C4-2B (cell line): ENCODE measurements around the gene MVK.

Experiments used
- ZFX ChIP-seq: fragments of 450-650 bp; IDR thresholded peaks from 2 replicates; pipeline ENCODE4 v1.6.1; 2017
- TF ChIP-seq, protein P1 (sequence below): fragments of 450-650 bp; conservative IDR thresholded peaks from 2 replicates; pipeline ENCODE4 v1.5.1; 2017; ENCODE audit warnings: mild to moderate bottlenecking

DNA sequence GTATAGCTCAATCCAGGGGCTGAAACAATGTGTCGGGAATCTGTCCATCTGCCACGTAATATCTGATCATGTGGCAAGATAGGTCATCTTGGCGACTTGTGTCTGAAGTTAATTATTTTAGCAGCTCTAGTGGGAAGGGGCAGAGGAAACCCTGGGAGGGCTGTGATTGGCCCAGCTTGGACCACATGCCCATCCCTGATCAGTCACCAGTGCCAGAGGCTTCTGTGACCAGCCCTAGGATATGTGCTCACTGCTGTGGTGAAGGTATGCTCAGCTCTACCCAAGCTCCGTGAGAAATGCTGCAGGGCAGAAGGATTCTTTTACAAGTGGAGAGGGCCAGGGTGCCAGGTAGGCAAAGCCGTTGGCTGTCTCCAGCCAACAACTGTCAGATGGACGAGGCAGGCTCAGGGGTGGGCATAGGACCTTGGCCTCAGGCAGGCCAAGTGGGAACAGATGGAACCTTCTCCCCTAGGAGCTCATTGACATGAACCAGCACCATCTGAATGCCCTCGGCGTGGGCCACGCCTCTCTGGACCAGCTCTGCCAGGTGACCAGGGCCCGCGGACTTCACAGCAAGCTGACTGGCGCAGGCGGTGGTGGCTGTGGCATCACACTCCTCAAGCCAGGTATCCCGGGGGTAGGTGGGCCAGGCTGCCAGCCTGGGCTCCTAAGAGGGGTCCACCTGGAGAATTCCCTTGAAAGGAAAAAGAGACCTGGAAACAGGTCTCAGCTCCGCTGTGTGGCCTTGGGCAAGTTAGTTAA is 21.1 kb downstream of the MVK start:
- TF ChIP-seq, protein P1, sequence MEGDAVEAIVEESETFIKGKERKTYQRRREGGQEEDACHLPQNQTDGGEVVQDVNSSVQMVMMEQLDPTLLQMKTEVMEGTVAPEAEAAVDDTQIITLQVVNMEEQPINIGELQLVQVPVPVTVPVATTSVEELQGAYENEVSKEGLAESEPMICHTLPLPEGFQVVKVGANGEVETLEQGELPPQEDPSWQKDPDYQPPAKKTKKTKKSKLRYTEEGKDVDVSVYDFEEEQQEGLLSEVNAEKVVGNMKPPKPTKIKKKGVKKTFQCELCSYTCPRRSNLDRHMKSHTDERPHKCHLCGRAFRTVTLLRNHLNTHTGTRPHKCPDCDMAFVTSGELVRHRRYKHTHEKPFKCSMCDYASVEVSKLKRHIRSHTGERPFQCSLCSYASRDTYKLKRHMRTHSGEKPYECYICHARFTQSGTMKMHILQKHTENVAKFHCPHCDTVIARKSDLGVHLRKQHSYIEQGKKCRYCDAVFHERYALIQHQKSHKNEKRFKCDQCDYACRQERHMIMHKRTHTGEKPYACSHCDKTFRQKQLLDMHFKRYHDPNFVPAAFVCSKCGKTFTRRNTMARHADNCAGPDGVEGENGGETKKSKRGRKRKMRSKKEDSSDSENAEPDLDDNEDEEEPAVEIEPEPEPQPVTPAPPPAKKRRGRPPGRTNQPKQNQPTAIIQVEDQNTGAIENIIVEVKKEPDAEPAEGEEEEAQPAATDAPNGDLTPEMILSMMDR, result no peak
- TF ChIP-seq ZFX, result no peak
